Neural cell (in vitro differentiated cells): ENCODE measurements around the gene POLN. TPM values are rescaled to one million over a fixed set of nuclear protein-coding genes. Genes with fewer than 3 reads are reported as not detected.

Experiments
- H2AFZ ChIP-seq: fragments of 200-600, 300-800 bp; sonication (generic), shearing (Covaris generic); 2 replicates; pipeline ENCODE4 v1.6.0; 2014; ENCODE audit warnings: low read depth, mild to moderate bottlenecking, antibody characterized with exemption, low read length, moderate library complexity
- H3F3A ChIP-seq: fragments of 200-600 bp; shearing (Covaris generic); 2 replicates; pipeline ENCODE4 v1.6.1; 2016; ENCODE audit warnings: mild to moderate bottlenecking, moderate library complexity, mixed read lengths, antibody characterized with exemption, low read length; ENCODE audit not compliant: insufficient read depth, poor library complexity, severe bottlenecking
- H3K27ac ChIP-seq: fragments of 200-600, 300-800 bp; sonication (generic), shearing (Covaris generic); 2 replicates; pipeline ENCODE4 v1.5.1; 2014; ENCODE audit warnings: mild to moderate bottlenecking, low read length, moderate library complexity
- H3K27me3 ChIP-seq: fragments of 300-800, 200-600 bp; sonication (generic), shearing (Covaris generic); 2 replicates; pipeline ENCODE4 v1.6.0; 2014; ENCODE audit warnings: mild to moderate bottlenecking, low read depth, low read length, moderate library complexity; ENCODE audit not compliant: insufficient read depth
- H3K36me3 ChIP-seq: fragments of 300-800, 200-600 bp; sonication (generic), shearing (Covaris generic); 2 replicates; pipeline ENCODE4 v1.5.1; 2014; ENCODE audit warnings: mild to moderate bottlenecking, antibody characterized with exemption, low read length, moderate library complexity; ENCODE audit not compliant: insufficient read depth
- H3K4me2 ChIP-seq: fragments of 300-800, 200-600 bp; sonication (generic), shearing (Covaris generic); 2 replicates; pipeline ENCODE4 v1.6.0; 2014; ENCODE audit warnings: mild to moderate bottlenecking, low read length
- H3K4me3 ChIP-seq: fragments of 300-800, 200-600 bp; sonication (generic), shearing (Covaris generic); 2 replicates; pipeline ENCODE4 v1.5.1; 2014; ENCODE audit warnings: mild to moderate bottlenecking, low read length, moderate library complexity
- H3K79me2 ChIP-seq: fragments of 200-600 bp; shearing (Covaris generic); replicated peaks from 2 replicates; pipeline ENCODE4 v1.6.0; 2014; ENCODE audit warnings: mild to moderate bottlenecking, low read length, moderate library complexity; ENCODE audit not compliant: insufficient read depth
- H3K9ac ChIP-seq: fragments of 300-800, 200-600 bp; sonication (generic), shearing (Covaris generic); 2 replicates; pipeline ENCODE4 v1.6.1; 2016; ENCODE audit warnings: mild to moderate bottlenecking, low read length, mixed read lengths
- H3K9me2 ChIP-seq: fragments of 200-600 bp; shearing (Covaris generic); 2 replicates; pipeline ENCODE4 v1.6.1; 2016; ENCODE audit warnings: mild to moderate bottlenecking, low read length, mixed read lengths; ENCODE audit not compliant: insufficient read depth
- H3K9me3 ChIP-seq: fragments of 200-600, 300-800 bp; sonication (generic), shearing (Covaris generic); 2 replicates; pipeline ENCODE4 v1.6.1; 2016; ENCODE audit warnings: mild to moderate bottlenecking, mixed run types, low read length, moderate library complexity, mixed read lengths
- H4K20me1 ChIP-seq: fragments of 200-600 bp; shearing (Covaris generic); 2 replicates; pipeline ENCODE4 v1.6.1; 2016; ENCODE audit warnings: mild to moderate bottlenecking, mixed run types; ENCODE audit not compliant: insufficient read depth
- EP300 ChIP-seq: fragments of 450-650 bp; conservative IDR thresholded peaks from 2 replicates; pipeline ENCODE4 v1.6.1; 2014; ENCODE audit warnings: antibody characterized with exemption, mild to moderate bottlenecking, moderate library complexity; ENCODE audit not compliant: poor library complexity, severe bottlenecking
- EZH2 ChIP-seq: fragments of 200-600, 300-800 bp; shearing (Covaris generic), sonication (generic); IDR thresholded peaks from 2 replicates; pipeline ENCODE4 v1.6.1; 2014; ENCODE audit warnings: antibody characterized with exemption, low read length, borderline replicate concordance, mild to moderate bottlenecking; ENCODE audit not compliant: insufficient read depth, poor library complexity, severe bottlenecking
- MXI1 ChIP-seq: fragments of 450-650 bp; conservative IDR thresholded peaks from 2 replicates; pipeline ENCODE4 v1.6.1; 2014; ENCODE audit warnings: antibody characterized with exemption, mild to moderate bottlenecking; ENCODE audit not compliant: poor library complexity, severe bottlenecking
- POLR2AphosphoS5 ChIP-seq: IDR thresholded peaks from 2 replicates; pipeline ENCODE4 v1.6.1; 2012
- RAD21 ChIP-seq: fragments of 450-650 bp; conservative IDR thresholded peaks from 2 replicates; pipeline ENCODE4 v1.6.1; 2014; ENCODE audit warnings: antibody characterized with exemption, mild to moderate bottlenecking, moderate library complexity
- REST ChIP-seq: IDR thresholded peaks from 2 replicates; pipeline ENCODE4 v1.6.1; 2012; ENCODE audit warnings: borderline replicate concordance
- SMC3 ChIP-seq: fragments of 450-650 bp; conservative IDR thresholded peaks from 2 replicates; pipeline ENCODE4 v1.6.1; 2014; ENCODE audit warnings: antibody characterized with exemption, mild to moderate bottlenecking, moderate library complexity; ENCODE audit not compliant: poor library complexity
- TAF1 ChIP-seq: IDR thresholded peaks from 2 replicates; pipeline ENCODE4 v1.6.1; 2012; ENCODE audit warnings: low read depth
- polyA plus RNA-seq: library from polyadenylated mRNA; depleted of rRNA; stranded (reverse); fragments of >200 nt; gene quantifications from 2 replicates; pipeline ENCODE4 v1.2.3, GENCODE V29; 2014
- TF ChIP-seq, protein P1 (sequence below): fragments of 450-650 bp; IDR thresholded peaks from 2 replicates; pipeline ENCODE4 v1.5.1; 2014; ENCODE audit warnings: antibody characterized with exemption, mild to moderate bottlenecking, moderate library complexity; ENCODE audit not compliant: poor library complexity, severe bottlenecking

Gene POLN
- polyA plus RNA-seq, 1 donor from 2014 or later, result 1.1 TPM

DNA sequence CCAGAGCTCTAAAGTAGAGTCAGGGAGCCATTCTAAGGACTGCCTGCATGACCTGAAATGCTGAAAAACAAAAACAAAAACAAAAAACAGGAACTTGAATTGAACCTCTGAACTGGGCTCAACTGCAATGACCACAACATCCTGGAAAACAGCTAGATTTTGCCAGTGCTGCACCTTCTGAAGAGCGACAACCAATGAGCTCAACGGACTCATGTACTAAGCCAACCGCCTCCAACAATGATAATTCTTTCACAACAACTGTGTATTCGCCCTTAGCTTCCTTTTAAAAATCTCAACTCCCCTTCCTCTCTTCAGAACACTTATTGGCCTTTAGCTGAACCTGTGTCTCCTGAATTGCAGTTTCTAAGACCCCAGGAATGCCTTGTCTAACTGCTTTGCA lies 69.8 kb downstream of the POLN start:
- no peak for TF ChIP-seq POLR2AphosphoS5
- Histone ChIP-seq H3K4me2 (no peak overlapping the region), H3K9me3 (no peaks in the 10 kb centered on the region), H2AFZ (no peak overlapping the region), H3F3A (no peaks in the 10 kb centered on the region), H3K9me2 (no peaks in the 10 kb centered on the region), H3K27ac (no peak overlapping the region), H3K79me2 (no peaks in the 10 kb centered on the region), H3K36me3 (no peaks in the 10 kb centered on the region), H3K4me3 (no peak overlapping the region), H4K20me1 (no peaks in the 10 kb centered on the region), H3K27me3 (no peaks in the 10 kb centered on the region), H3K9ac (no peak overlapping the region)

GRCh38 chr4:2168469-2169319 lies 73.2 kb downstream of the POLN start:
- Histone ChIP-seq H3K4me2 (no peak overlapping the region), H2AFZ (no peak overlapping the region), H3K9me3 (no peaks in the 10 kb centered on the region), H3K9me2 (no peaks in the 10 kb centered on the region), H3K27me3 (no peaks in the 10 kb centered on the region), H3K36me3 (no peaks in the 10 kb centered on the region), H3K4me3 (no peak overlapping the region), H3K9ac (no peak overlapping the region), H3K79me2 (no peaks in the 10 kb centered on the region), H4K20me1 (no peaks in the 10 kb centered on the region), H3K27ac (no peak overlapping the region), H3F3A (no peaks in the 10 kb centered on the region)
- TF ChIP-seq REST (no peak), MXI1 (no peak), RAD21 (no peak), TAF1 (no peak), EP300 (no peak), EZH2 (no peak), POLR2AphosphoS5 (no peak), SMC3 (no peak)
- TF ChIP-seq, protein P1, sequence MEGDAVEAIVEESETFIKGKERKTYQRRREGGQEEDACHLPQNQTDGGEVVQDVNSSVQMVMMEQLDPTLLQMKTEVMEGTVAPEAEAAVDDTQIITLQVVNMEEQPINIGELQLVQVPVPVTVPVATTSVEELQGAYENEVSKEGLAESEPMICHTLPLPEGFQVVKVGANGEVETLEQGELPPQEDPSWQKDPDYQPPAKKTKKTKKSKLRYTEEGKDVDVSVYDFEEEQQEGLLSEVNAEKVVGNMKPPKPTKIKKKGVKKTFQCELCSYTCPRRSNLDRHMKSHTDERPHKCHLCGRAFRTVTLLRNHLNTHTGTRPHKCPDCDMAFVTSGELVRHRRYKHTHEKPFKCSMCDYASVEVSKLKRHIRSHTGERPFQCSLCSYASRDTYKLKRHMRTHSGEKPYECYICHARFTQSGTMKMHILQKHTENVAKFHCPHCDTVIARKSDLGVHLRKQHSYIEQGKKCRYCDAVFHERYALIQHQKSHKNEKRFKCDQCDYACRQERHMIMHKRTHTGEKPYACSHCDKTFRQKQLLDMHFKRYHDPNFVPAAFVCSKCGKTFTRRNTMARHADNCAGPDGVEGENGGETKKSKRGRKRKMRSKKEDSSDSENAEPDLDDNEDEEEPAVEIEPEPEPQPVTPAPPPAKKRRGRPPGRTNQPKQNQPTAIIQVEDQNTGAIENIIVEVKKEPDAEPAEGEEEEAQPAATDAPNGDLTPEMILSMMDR, result no peak
